ENCODE data around the gene KCNH1. TPM values are rescaled to one million over a fixed set of nuclear protein-coding genes. Genes with fewer than 3 reads are reported as not detected.
"Not testable (repeated sequence)": the region's sequence is repeated elsewhere in the genome, so short reads cannot be mapped to it uniquely, and the experiment has no call there.

The KCNH1 gene
- total and polyA plus RNA-seq, 5 experiments from 2014 or later = not detected

DNA sequence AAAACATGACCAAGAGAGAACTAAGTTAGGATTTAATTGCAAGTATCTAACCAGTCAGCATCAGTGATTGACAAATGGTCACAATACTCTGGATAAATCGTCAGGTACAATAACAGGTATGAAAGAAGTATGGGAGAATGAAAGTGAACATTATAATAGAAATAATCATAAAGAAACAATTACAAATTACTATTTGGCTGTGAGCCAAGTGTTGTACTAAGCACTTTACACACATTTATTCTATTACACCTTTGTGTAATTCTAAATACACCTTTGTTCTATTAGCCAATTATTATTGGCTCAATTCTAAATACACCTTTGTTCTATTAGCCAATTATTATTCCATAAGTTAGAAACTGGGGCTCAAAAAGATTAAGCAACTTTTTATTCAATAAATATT is 114.7 kb downstream of the KCNH1 start:
- Mint-ChIP-seq H3K27ac (no peak overlapping the region), H3K4me1 (no peaks in the 10 kb centered on the region), H3K9me3 (peaks cover 0 to 5% (median 0%) of the 10 kb centered on the region in 9 donors), H3K4me3 (no peak overlapping the region), H3K27me3 (peaks cover 21 to 67% (median 28%) of the 10 kb centered on the region in 5 donors), H3K36me3 (no peaks in the 10 kb centered on the region)
- DNase-seq (no peak), ATAC-seq (no peak)
- POLR2A ChIA-PET = no interaction called here

DNA sequence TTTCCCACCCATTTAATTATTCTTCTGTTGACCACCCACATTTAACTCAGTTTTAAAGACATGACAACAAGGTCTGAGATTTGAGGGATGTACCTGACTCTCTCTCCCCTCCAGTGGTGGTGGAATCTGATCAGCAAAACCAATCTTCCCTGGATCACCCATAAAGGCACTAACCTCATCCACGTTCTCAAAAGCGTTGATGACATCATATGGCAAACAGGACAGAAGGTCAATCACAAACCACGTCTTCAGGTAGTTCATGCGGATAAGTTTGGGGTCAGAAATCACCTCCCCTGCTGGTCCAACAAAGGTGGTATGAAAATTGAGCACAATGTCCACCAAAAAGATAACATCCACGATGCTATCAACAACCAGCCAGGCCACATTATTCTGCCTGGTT is 115.3 kb downstream of the KCNH1 start:
- no peak for DNase-seq
- POLR2A ChIA-PET = no interaction called here
- Mint-ChIP-seq H3K4me3 (no peak overlapping the region), H3K9me3 (peaks cover 0 to 5% (median 0%) of the 10 kb centered on the region in 9 donors), H3K27ac (no peak overlapping the region), H3K4me1 (no peaks in the 10 kb centered on the region), H3K27me3 (peaks cover 20 to 70% (median 26%) of the 10 kb centered on the region in 5 donors), H3K36me3 (no peaks in the 10 kb centered on the region)
- no peak for ATAC-seq

- no peaks in the 10 kb centered on the region for H3K36me3 Mint-ChIP-seq
- no peaks in the 10 kb centered on the region for H3K4me1 Mint-ChIP-seq
- H3K4me3 Mint-ChIP-seq = no peak overlapping the region
- ATAC-seq (no peak), DNase-seq (no peak)
- peaks cover 22 to 81% (median 27%) of the 10 kb centered on the region in 5 donors for H3K27me3 Mint-ChIP-seq
- no peak overlapping the region for H3K27ac Mint-ChIP-seq
- H3K9me3 Mint-ChIP-seq = peaks cover 0 to 5% (median 0%) of the 10 kb centered on the region in 9 donors
- POLR2A ChIA-PET = no interaction called here
Observed at GRCh38 chr1:211017075-211017718, 116.8 kb downstream of the KCNH1 start.

- POLR2A ChIA-PET = no interaction called here
- no peak for ATAC-seq
- H3K36me3 Mint-ChIP-seq = peaks cover 0 to 1% (median 0%) of the 10 kb centered on the region in 3 donors
- H3K4me1 Mint-ChIP-seq = no peaks in the 10 kb centered on the region
- peaks cover 29 to 83% (median 39%) of the 10 kb centered on the region in 5 donors for H3K27me3 Mint-ChIP-seq
- H3K4me3 Mint-ChIP-seq = no peak overlapping the region
- no peak for DNase-seq
- no peak overlapping the region for H3K27ac Mint-ChIP-seq
- peaks cover 0 to 4% (median 0%) of the 10 kb centered on the region in 9 donors for H3K9me3 Mint-ChIP-seq
Observed at GRCh38 chr1:211014275-211014674, 119.7 kb downstream of the KCNH1 start.

DNA sequence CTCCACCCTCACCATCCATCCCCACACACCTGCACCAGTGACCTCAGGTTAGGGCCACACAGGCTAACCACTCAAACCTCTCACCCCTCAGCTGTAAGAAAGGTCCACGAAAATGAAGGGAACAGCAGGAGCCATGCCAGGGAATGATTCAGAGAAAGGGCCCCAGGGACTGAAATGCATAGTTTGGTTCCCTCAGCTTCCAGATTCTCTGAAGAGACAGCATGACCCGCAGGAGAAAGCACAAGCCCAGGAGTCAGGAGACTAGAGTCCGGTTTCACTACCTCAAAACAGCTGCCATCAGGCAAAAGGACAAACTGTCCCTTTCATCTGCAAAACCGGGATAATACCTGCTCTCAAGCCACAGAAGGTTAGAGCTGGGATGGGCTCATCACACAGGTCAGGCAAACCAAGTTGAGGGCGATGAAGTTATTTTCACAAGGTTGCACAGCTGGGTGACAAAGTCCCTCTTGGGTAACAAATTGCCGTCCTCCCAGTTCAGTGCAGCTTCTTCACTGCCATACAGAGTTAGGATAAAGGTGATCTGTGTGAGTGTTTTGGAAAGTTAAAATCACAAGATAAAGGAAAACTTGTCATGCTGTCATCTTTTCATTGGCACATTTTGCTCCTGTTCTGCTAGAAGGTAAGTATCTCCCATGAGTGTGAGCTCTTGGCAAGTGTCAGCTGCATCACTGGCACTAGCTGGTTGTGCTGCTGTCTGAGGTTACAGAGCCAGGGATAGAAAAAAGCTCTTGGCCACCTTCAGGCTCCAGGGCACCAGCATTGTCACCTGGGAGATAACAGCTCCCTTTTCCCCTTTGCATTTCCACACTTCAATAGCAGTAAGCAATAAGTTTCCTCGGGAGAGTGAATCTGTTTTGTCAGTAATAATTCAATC is 120.4 kb downstream of the KCNH1 start:
- POLR2A ChIA-PET = no interaction called here
- no peak overlapping the region for H3K4me3 Mint-ChIP-seq
- peaks cover 0 to 7% (median 0%) of the 10 kb centered on the region in 3 donors for H3K36me3 Mint-ChIP-seq
- peaks cover 0 to 5% (median 0%) of the 10 kb centered on the region in 9 donors for H3K9me3 Mint-ChIP-seq
- DNase-seq = no peak
- ATAC-seq = no peak
- no peaks in the 10 kb centered on the region for H3K4me1 Mint-ChIP-seq
- peaks cover 30 to 84% (median 38%) of the 10 kb centered on the region in 5 donors for H3K27me3 Mint-ChIP-seq
- no peak overlapping the region for H3K27ac Mint-ChIP-seq

DNA sequence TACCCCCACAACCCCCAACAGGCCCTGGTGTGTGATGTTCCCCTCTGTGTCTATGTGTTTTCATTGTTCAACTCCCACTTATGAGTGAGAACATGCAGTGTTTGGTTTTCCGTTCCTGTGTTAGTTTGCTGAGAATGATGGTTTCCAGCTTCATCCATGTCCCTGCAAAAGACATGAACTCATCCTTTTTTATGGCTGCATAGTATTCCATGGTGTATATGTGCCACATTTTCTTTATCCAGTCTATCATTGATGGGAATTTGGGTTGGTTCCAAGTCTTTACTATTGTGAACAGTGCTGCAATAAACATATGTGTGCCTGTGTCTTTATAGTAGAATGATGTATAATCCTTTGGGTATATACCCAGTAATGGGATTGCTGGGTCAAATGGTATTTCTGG is 122.8 kb downstream of the KCNH1 start:
- H3K27ac Mint-ChIP-seq, H3K9me3 Mint-ChIP-seq, H3K4me1 Mint-ChIP-seq, DNase-seq, ATAC-seq, H3K4me3 Mint-ChIP-seq, H3K36me3 Mint-ChIP-seq, POLR2A ChIA-PET: not testable (repeated sequence)
- peaks cover 26 to 69% (median 31%) of the 10 kb centered on the region in 5 donors for H3K27me3 Mint-ChIP-seq

DNA sequence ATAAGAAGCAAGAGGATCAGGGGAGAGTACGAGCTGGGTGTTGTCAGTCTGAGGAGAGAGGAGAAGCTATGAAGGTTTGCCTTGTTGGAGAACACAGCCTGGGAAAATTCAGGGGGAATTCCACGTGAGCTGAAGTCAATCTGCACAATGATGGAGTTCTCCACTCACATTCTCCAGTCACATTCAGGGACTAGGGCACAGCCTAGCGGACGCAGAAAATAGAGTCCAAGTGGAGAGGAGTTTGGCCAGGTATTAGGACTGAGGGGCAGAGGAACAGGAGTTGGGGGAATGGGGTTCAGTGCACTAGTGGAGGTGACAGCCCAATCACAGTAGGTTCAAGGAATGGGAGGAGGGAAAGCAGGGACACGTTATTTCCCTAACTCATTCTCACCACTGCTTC is 124.0 kb downstream of the KCNH1 start:
- Mint-ChIP-seq H3K27ac (no peak overlapping the region), H3K4me3 (no peak overlapping the region), H3K36me3 (peaks cover 0 to 7% (median 0%) of the 10 kb centered on the region in 3 donors), H3K4me1 (no peaks in the 10 kb centered on the region), H3K27me3 (peaks cover 17 to 60% (median 28%) of the 10 kb centered on the region in 5 donors), H3K9me3 (peaks cover 0 to 5% (median 0%) of the 10 kb centered on the region in 9 donors)
- ATAC-seq = no peak
- POLR2A ChIA-PET = no interaction called here
- no peak for DNase-seq

GRCh38 chr1:211007830-211008229 is 126.1 kb downstream of the KCNH1 start:
- Mint-ChIP-seq H3K27ac (no peak overlapping the region), H3K4me1 (no peaks in the 10 kb centered on the region), H3K36me3 (peaks cover 0 to 7% (median 0%) of the 10 kb centered on the region in 3 donors), H3K9me3 (peaks cover 0 to 5% (median 0%) of the 10 kb centered on the region in 9 donors), H3K27me3 (peaks cover 21 to 43% (median 26%) of the 10 kb centered on the region in 5 donors), H3K4me3 (no peak overlapping the region)
- POLR2A ChIA-PET = no interaction called here
- no peak for DNase-seq
- no peak for ATAC-seq

- H3K4me3 Mint-ChIP-seq, H3K4me1 Mint-ChIP-seq, DNase-seq, H3K27ac Mint-ChIP-seq, POLR2A ChIA-PET, H3K36me3 Mint-ChIP-seq, ATAC-seq: not testable (repeated sequence)
- peaks cover 0 to 30% (median 4%) of the 10 kb centered on the region in 9 donors for H3K9me3 Mint-ChIP-seq
- peaks cover 13 to 64% (median 29%) of the 10 kb centered on the region in 5 donors for H3K27me3 Mint-ChIP-seq
Observed at GRCh38 chr1:210995931-210996330, 138.0 kb downstream of the KCNH1 start.

- H3K4me3 Mint-ChIP-seq = no peak overlapping the region
- DNase-seq = no peak
- POLR2A ChIA-PET = no interaction called here
- no peak overlapping the region for H3K27ac Mint-ChIP-seq
- peaks cover 12 to 68% (median 31%) of the 10 kb centered on the region in 5 donors for H3K27me3 Mint-ChIP-seq
- H3K36me3 Mint-ChIP-seq = peaks cover 0 to 6% (median 0%) of the 10 kb centered on the region in 3 donors
- no peaks in the 10 kb centered on the region for H3K4me1 Mint-ChIP-seq
- H3K9me3 Mint-ChIP-seq = peaks cover 0 to 15% (median 0%) of the 10 kb centered on the region in 9 donors
- ATAC-seq = no peak
Observed at GRCh38 chr1:210992837-210993236, 141.1 kb downstream of the KCNH1 start.

DNA sequence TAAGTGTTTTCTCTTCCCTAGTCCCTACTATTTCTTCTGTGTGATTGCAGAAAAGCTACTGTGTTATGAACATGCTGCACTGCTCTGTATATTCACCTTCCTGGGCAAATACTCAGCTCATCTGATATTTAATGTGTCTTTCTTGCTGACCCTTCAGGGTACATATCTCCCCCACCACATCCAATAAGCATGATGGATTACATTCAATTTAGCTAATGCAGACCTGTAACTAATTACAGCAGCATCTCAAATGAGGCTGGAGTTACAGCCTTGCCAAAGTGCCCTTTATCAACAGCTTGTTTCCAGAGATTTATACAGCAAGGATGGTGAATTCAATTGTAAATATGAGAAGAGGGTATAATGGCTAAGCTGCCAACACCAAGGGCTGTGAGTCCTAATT is 144.0 kb downstream of the KCNH1 start:
- peaks cover 22 to 68% (median 24%) of the 10 kb centered on the region in 5 donors for H3K27me3 Mint-ChIP-seq

GRCh38 chr1:210981490-210981889 is 152.5 kb downstream of the KCNH1 start:
- no peak overlapping the region for H3K4me3 Mint-ChIP-seq
- no peaks in the 10 kb centered on the region for H3K36me3 Mint-ChIP-seq
- no peak overlapping the region for H3K27ac Mint-ChIP-seq

More for the DNA sequence above, 144.0 kb downstream of the KCNH1 start:
- H3K4me3 Mint-ChIP-seq = no peak overlapping the region
- H3K9me3 Mint-ChIP-seq = peaks cover 0 to 24% (median 10%) of the 10 kb centered on the region in 9 donors
- H3K27ac Mint-ChIP-seq = no peak overlapping the region
- no peaks in the 10 kb centered on the region for H3K4me1 Mint-ChIP-seq
- POLR2A ChIA-PET = no interaction called here
- no peak for DNase-seq
- peaks cover 0 to 6% (median 0%) of the 10 kb centered on the region in 3 donors for H3K36me3 Mint-ChIP-seq
- ATAC-seq = no peak

GRCh38 chr1:210980082-210980481 is 153.9 kb downstream of the KCNH1 start:
- DNase-seq (no peak), ATAC-seq (no peak)
- Mint-ChIP-seq H3K27ac (no peak overlapping the region), H3K36me3 (no peaks in the 10 kb centered on the region), H3K9me3 (peaks cover 0 to 48% (median 6%) of the 10 kb centered on the region in 9 donors), H3K4me3 (no peak overlapping the region), H3K27me3 (peaks cover 2 to 23% (median 10%) of the 10 kb centered on the region in 5 donors), H3K4me1 (no peaks in the 10 kb centered on the region)
- POLR2A ChIA-PET = no interaction called here

More at GRCh38 chr1:210981490-210981889, 152.5 kb downstream of the KCNH1 start:
- Mint-ChIP-seq H3K27me3 (peaks cover under 1 to 37% (median 14%) of the 10 kb centered on the region in 5 donors), H3K4me1 (no peaks in the 10 kb centered on the region), H3K9me3 (peaks cover 0 to 39% (median 15%) of the 10 kb centered on the region in 9 donors)
- DNase-seq = no peak
- POLR2A ChIA-PET = no interaction called here
- no peak for ATAC-seq
